SK-N-SH (cell line): ENCODE results near the gene GYPC. TPM values are rescaled to one million over a fixed set of nuclear protein-coding genes. Genes with fewer than 3 reads are reported as not detected.

Experiments
- CTCF ChIA-PET: fragments of 300-600, 350-600 bp; formaldehyde crosslinking; extraction: SDS; loops from one replicate; lab custom pipeline; 2021; lab: Yijun Ruan, JAX
- POLR2A ChIA-PET: fragments of 350-600 bp; sonication (Branson Sonifier 250); formaldehyde crosslinking; extraction: SDS; loops from one replicate; lab custom pipeline; 2020; ENCODE audit warnings: antibody characterized with exemption, inconsistent platforms; lab: Yijun Ruan, JAX
- DNase-seq: peaks from one replicate; pipeline ENCODE4 v3.0.0; 2012
- H2AFZ ChIP-seq: fragments of 200-600 bp; sonication (generic); 2 replicates; pipeline ENCODE4 v1.8.1; 2016; ENCODE audit warnings: antibody characterized with exemption, mild to moderate bottlenecking, low read depth
- H3F3A ChIP-seq: fragments of 200-600 bp; sonication (generic); replicated peaks from 2 replicates; pipeline ENCODE3; 2016; ENCODE audit warnings: antibody characterized with exemption, mild to moderate bottlenecking; ENCODE audit not compliant: insufficient read depth
- H3K27ac ChIP-seq, 2 experiments: fragments of 200-500 bp in 1 of 2; fragments of 200-600 bp in 1 of 2; sonication (Bioruptor generic) in 1 of 2; sonication (generic), shearing (Covaris generic) in 1 of 2; 2 replicates each; pipeline versions ENCODE4 v1.5.1 to v1.6.1; 2014 to 2016; ENCODE audit warnings: low read depth in 2 of 2, inconsistent platforms in 1 of 2, low read length in 1 of 2, mild to moderate bottlenecking in 1 of 2, mixed read lengths in 1 of 2
- H3K27me3 ChIP-seq: fragments of 200-600 bp; sonication (generic), shearing (Covaris generic); 2 replicates; pipeline ENCODE4 v1.6.1; 2016; ENCODE audit warnings: mixed run types; ENCODE audit not compliant: insufficient read depth
- H3K36me3 ChIP-seq, 2 experiments: fragments of 200-500 bp in 1 of 2; fragments of 200-600 bp in 1 of 2; sonication (Bioruptor generic) in 1 of 2; sonication (generic) in 1 of 2; replicated peaks in 1 of 2; 2 replicates each; pipeline versions ENCODE3 to v1.5.1; 2014 to 2016; ENCODE audit warnings: low read length in 1 of 2, mild to moderate bottlenecking in 1 of 2; ENCODE audit not compliant: insufficient read depth in 2 of 2, control insufficient read depth in 1 of 2
- H3K4me1 ChIP-seq, 2 experiments: fragments of 200-500 bp in 1 of 2; fragments of 200-600 bp in 1 of 2; sonication (Bioruptor generic) in 1 of 2; sonication (generic), shearing (Covaris generic) in 1 of 2; 2 replicates each; pipeline versions ENCODE4 v1.5.1 to v1.6.1; 2014 to 2016; ENCODE audit warnings: low read depth in 1 of 2, low read length in 1 of 2, mixed run types in 1 of 2; ENCODE audit not compliant: insufficient read depth in 2 of 2, control insufficient read depth in 1 of 2
- H3K4me2 ChIP-seq: fragments of 200-600 bp; sonication (generic), shearing (Covaris generic); 2 replicates; pipeline ENCODE4 v1.6.1; 2017; ENCODE audit warnings: mixed run types
- H3K4me3 ChIP-seq, 2 experiments: fragments of 200-500 bp in 1 of 2; fragments of 200-600 bp in 1 of 2; sonication (Bioruptor generic) in 1 of 2; sonication (generic), shearing (Covaris generic) in 1 of 2; 2 replicates each; pipeline versions ENCODE4 v1.5.1 to v1.8.1; 2014 to 2016; ENCODE audit warnings: low read depth in 2 of 2, inconsistent platforms in 1 of 2, low read length in 1 of 2, mild to moderate bottlenecking in 1 of 2, mixed read lengths in 1 of 2, moderate library complexity in 1 of 2
- H3K79me2 ChIP-seq: fragments of 200-600 bp; sonication (generic); 2 replicates; pipeline ENCODE4 v1.8.1; 2017; ENCODE audit warnings: mild to moderate bottlenecking; ENCODE audit not compliant: insufficient read depth
- H3K9ac ChIP-seq: fragments of 200-600 bp; sonication (generic); 2 replicates; pipeline ENCODE4 v1.6.1; 2017; ENCODE audit warnings: mixed run types
- H3K9me2 ChIP-seq: fragments of 200-600 bp; sonication (generic); 2 replicates; pipeline ENCODE4 v1.6.1; 2017; ENCODE audit warnings: mixed run types
- H3K9me3 ChIP-seq: fragments of 200-600 bp; sonication (generic); 2 replicates; pipeline ENCODE4 v1.6.1; 2017; ENCODE audit warnings: mixed run types, mild to moderate bottlenecking, moderate library complexity
- H4K20me1 ChIP-seq: fragments of 200-600 bp; sonication (generic); 2 replicates; pipeline ENCODE4 v1.6.1; 2017; ENCODE audit warnings: mild to moderate bottlenecking, mixed run types; ENCODE audit not compliant: insufficient read depth
- CHD2 ChIP-seq: fragments of 150-350 bp; IDR thresholded peaks from 2 replicates; pipeline ENCODE4 v1.6.1; 2018; ENCODE audit warnings: low read length; ENCODE audit not compliant: partially characterized antibody
- FOXJ3 ChIP-seq: sonication (generic); formaldehyde crosslinking; IDR thresholded peaks from 2 replicates; pipeline ENCODE4 v1.5.1; 2020; ENCODE audit warnings: mild to moderate bottlenecking, missing genetic modification reagents
- FOXM1 ChIP-seq: IDR thresholded peaks from 2 replicates; pipeline ENCODE4 v1.4.0; 2012; ENCODE audit warnings: low read depth, mild to moderate bottlenecking
- JUND ChIP-seq: IDR thresholded peaks from 2 replicates; pipeline ENCODE4 v1.4.0; 2012
- MXI1 ChIP-seq: IDR thresholded peaks from 2 replicates; pipeline ENCODE4 v1.6.1; 2012; ENCODE audit warnings: mild to moderate bottlenecking, low read depth, low read length, improper control_type of control experiment
- NFIC ChIP-seq: IDR thresholded peaks from 2 replicates; pipeline ENCODE4 v1.4.0; 2012; ENCODE audit warnings: borderline replicate concordance
- NRF1 ChIP-seq: IDR thresholded peaks from 2 replicates; pipeline ENCODE4 v1.6.1; 2012; ENCODE audit warnings: low read depth, mild to moderate bottlenecking, low read length
- REST ChIP-seq: IDR thresholded peaks from 2 replicates; pipeline ENCODE4 v1.6.1; 2012; ENCODE audit warnings: mild to moderate bottlenecking, low read depth, low read length, moderate library complexity
- RXRA ChIP-seq: IDR thresholded peaks from 2 replicates; pipeline ENCODE4 v1.4.0; 2012; ENCODE audit warnings: low read depth, mild to moderate bottlenecking, borderline replicate concordance
- SIN3A ChIP-seq: IDR thresholded peaks from 2 replicates; pipeline ENCODE4 v1.6.1; 2012; ENCODE audit warnings: low read depth, mild to moderate bottlenecking, low read length, moderate library complexity, borderline replicate concordance
- SMC3 ChIP-seq: IDR thresholded peaks from 2 replicates; pipeline ENCODE4 v1.6.1; 2012; ENCODE audit warnings: low read depth, low read length, improper control_type of control experiment
- TAF1 ChIP-seq: IDR thresholded peaks from 2 replicates; pipeline ENCODE4 v1.6.1; 2012; ENCODE audit warnings: low read depth, mild to moderate bottlenecking, low read length, moderate library complexity, borderline replicate concordance
- TCF12 ChIP-seq: IDR thresholded peaks from 2 replicates; pipeline ENCODE4 v1.4.0; 2012
- TEAD4 ChIP-seq: IDR thresholded peaks from 2 replicates; pipeline ENCODE4 v1.4.0; 2012; ENCODE audit warnings: mild to moderate bottlenecking, borderline replicate concordance; ENCODE audit not compliant: insufficient read depth
- USF1 ChIP-seq: IDR thresholded peaks from 2 replicates; pipeline ENCODE4 v1.4.0; 2012; ENCODE audit warnings: low read depth, borderline replicate concordance
- WGBS: methylation state at CpG from one replicate; pipeline ENCODE4 v1.1.6; 2017; ENCODE audit warnings: low lambda C conversion rate; 5-methylcytosine and 5-hydroxymethylcytosine counted together
- polyA plus RNA-seq, 3 experiments: library from polyadenylated mRNA; depleted of rRNA; stranded (reverse); fragments of >200 nt; gene quantifications; 2 replicates each; pipeline ENCODE4 v1.2.3, GENCODE V29; 2012
- TF ChIP-seq, protein P1 (sequence below): IDR thresholded peaks from 2 replicates; pipeline ENCODE4 v1.4.0; 2012; ENCODE audit warnings: low read depth, borderline replicate concordance
- TF ChIP-seq, protein P2 (sequence below): fragments of 150-350 bp; IDR thresholded peaks from 2 replicates; pipeline ENCODE4 v1.6.1; 2017; ENCODE audit warnings: antibody characterized with exemption, low read length, low read depth, borderline replicate concordance
- TF ChIP-seq, protein P3 (sequence below): IDR thresholded peaks from 2 replicates; pipeline ENCODE4; 2012
- TF ChIP-seq, protein P4 (sequence below): fragments of 200-600 bp; sonication (generic); IDR thresholded peaks from 2 replicates; pipeline ENCODE4 v1.6.1; 2017; ENCODE audit warnings: antibody characterized with exemption, mild to moderate bottlenecking, moderate library complexity

Gene GYPC
- polyA plus RNA-seq, 1 of the 3 experiments (the other 2 are of a cell fraction), result not detected

DNA sequence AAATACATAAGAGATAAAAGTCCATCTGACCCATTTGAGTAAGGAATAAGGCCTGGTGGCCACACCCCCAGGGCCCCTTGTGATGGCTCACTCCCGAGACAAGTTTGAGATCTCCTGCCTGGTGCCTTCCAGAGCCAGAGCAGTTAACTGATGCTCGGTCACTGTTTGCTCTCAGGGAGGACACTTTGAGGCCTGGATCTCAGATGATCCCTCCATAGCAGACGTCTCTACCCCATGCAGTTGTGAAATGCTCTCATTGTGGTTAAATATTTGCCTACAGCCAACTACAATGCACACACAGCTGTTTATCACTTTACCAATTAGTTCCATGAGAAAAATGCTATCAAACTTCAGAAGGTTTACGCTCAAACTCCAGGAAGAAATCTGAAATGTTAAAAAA, 12.3 kb downstream of the GYPC start:
- Histone ChIP-seq H3K4me3 (no peak overlapping the region), H3K79me2 (no peaks in the 10 kb centered on the region), H3K9me3 (no peaks in the 10 kb centered on the region), H3K4me2 (no peak overlapping the region), H3F3A (no peaks in the 10 kb centered on the region), H3K4me1 (no peaks in the 10 kb centered on the region; a peak in 1 of 4 replicates), H3K27me3 (no peaks in the 10 kb centered on the region), H3K27ac (no peak overlapping the region), H3K9ac (no peak overlapping the region), H2AFZ (no peak overlapping the region), H4K20me1 (no peaks in the 10 kb centered on the region), H3K36me3 (no peaks in the 10 kb centered on the region), H3K9me2 (no peaks in the 10 kb centered on the region)
- WGBS, result 27% methylated on average over 4 of the region's 4 CpGs
- ChIA-PET CTCF (no interaction called here), POLR2A (no interaction called here)
- TF ChIP-seq SMC3, result no peak
- no peak for TF ChIP-seq FOXM1
- TF ChIP-seq SIN3A, result no peak
- TF ChIP-seq NFIC, result no peak
- TF ChIP-seq, protein P1, sequence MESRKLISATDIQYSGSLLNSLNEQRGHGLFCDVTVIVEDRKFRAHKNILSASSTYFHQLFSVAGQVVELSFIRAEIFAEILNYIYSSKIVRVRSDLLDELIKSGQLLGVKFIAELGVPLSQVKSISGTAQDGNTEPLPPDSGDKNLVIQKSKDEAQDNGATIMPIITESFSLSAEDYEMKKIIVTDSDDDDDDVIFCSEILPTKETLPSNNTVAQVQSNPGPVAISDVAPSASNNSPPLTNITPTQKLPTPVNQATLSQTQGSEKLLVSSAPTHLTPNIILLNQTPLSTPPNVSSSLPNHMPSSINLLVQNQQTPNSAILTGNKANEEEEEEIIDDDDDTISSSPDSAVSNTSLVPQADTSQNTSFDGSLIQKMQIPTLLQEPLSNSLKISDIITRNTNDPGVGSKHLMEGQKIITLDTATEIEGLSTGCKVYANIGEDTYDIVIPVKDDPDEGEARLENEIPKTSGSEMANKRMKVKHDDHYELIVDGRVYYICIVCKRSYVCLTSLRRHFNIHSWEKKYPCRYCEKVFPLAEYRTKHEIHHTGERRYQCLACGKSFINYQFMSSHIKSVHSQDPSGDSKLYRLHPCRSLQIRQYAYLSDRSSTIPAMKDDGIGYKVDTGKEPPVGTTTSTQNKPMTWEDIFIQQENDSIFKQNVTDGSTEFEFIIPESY, result no peak
- no peak for TF ChIP-seq RXRA
- TF ChIP-seq, protein P2, sequence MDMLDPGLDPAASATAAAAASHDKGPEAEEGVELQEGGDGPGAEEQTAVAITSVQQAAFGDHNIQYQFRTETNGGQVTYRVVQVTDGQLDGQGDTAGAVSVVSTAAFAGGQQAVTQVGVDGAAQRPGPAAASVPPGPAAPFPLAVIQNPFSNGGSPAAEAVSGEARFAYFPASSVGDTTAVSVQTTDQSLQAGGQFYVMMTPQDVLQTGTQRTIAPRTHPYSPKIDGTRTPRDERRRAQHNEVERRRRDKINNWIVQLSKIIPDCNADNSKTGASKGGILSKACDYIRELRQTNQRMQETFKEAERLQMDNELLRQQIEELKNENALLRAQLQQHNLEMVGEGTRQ, result no peak
- no peak for DNase-seq

DNA sequence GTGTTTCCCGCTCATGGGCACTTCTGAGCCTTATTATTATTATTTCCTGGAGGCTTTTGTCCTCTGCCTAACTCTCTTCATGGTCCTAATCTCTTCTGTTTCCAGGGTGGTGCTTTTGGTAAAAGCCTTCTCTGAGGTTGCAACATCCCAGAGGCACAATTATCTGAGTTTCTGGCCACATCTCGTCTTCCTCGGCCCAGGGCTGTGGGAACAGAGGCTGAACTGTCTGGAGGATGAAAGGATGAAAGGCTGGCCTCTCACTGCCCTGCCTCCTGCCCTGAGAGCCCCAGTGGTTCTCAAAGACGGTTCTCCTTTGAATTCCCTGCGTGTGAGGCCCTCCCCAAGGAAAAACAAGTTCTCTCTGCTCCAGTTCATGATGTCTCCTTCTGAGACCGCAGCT, 13.8 kb downstream of the GYPC start:
- H3K36me3 ChIP-seq, result no peaks in the 10 kb centered on the region
- ChIA-PET POLR2A (no interaction called here), CTCF (interaction anchor here (1.5 kb wide), 1 partner anchor 12 kb away, joined by 3 read pairs; no protein-coding TSS in a partner anchor)
- DNase-seq, result no peak
- H3K9me3 ChIP-seq, result no peaks in the 10 kb centered on the region
- no peaks in the 10 kb centered on the region for H3K9me2 ChIP-seq
- H3K4me1 ChIP-seq, result no peaks in the 10 kb centered on the region; a peak in 1 of 4 replicates
- WGBS, result 13% methylated on average over 6 of the region's 6 CpGs
- no peaks in the 10 kb centered on the region for H3F3A ChIP-seq
- no peak overlapping the region for H3K4me3 ChIP-seq
- no peaks in the 10 kb centered on the region for H4K20me1 ChIP-seq
- H2AFZ ChIP-seq, result no peak overlapping the region
- no peak overlapping the region for H3K4me2 ChIP-seq
- no peaks in the 10 kb centered on the region for H3K79me2 ChIP-seq
- no peak overlapping the region for H3K9ac ChIP-seq
- H3K27me3 ChIP-seq, result no peaks in the 10 kb centered on the region
- no peak overlapping the region for H3K27ac ChIP-seq
- TF ChIP-seq MXI1, result no peak
- TF ChIP-seq REST, result no peak
- no peak for TF ChIP-seq TEAD4
- TF ChIP-seq, protein P3, sequence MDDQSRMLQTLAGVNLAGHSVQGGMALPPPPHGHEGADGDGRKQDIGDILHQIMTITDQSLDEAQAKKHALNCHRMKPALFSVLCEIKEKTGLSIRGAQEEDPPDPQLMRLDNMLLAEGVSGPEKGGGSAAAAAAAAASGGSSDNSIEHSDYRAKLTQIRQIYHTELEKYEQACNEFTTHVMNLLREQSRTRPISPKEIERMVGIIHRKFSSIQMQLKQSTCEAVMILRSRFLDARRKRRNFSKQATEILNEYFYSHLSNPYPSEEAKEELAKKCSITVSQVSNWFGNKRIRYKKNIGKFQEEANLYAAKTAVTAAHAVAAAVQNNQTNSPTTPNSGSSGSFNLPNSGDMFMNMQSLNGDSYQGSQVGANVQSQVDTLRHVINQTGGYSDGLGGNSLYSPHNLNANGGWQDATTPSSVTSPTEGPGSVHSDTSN, result no peak
- no peak for TF ChIP-seq FOXJ3 (CRISPR knock-in tag)
- no peak for TF ChIP-seq TAF1
- TF ChIP-seq CHD2, result no peak
- no peak for TF ChIP-seq SMC3
- TF ChIP-seq USF1, result no peak
- TF ChIP-seq JUND, result no peak
- TF ChIP-seq RXRA, result no peak
- TF ChIP-seq TCF12, result no peak
- TF ChIP-seq NRF1, result no peak
- TF ChIP-seq, protein P4, sequence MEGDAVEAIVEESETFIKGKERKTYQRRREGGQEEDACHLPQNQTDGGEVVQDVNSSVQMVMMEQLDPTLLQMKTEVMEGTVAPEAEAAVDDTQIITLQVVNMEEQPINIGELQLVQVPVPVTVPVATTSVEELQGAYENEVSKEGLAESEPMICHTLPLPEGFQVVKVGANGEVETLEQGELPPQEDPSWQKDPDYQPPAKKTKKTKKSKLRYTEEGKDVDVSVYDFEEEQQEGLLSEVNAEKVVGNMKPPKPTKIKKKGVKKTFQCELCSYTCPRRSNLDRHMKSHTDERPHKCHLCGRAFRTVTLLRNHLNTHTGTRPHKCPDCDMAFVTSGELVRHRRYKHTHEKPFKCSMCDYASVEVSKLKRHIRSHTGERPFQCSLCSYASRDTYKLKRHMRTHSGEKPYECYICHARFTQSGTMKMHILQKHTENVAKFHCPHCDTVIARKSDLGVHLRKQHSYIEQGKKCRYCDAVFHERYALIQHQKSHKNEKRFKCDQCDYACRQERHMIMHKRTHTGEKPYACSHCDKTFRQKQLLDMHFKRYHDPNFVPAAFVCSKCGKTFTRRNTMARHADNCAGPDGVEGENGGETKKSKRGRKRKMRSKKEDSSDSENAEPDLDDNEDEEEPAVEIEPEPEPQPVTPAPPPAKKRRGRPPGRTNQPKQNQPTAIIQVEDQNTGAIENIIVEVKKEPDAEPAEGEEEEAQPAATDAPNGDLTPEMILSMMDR, result no peak
